Measurements from ENCODE around the gene PEX5L. TPM values are rescaled to one million over a fixed set of nuclear protein-coding genes. Genes with fewer than 3 reads are reported as not detected.

The PEX5L gene
- total and polyA plus RNA-seq, 4 experiments from 2014 or later = 0.06 TPM; not detected in 3

DNA sequence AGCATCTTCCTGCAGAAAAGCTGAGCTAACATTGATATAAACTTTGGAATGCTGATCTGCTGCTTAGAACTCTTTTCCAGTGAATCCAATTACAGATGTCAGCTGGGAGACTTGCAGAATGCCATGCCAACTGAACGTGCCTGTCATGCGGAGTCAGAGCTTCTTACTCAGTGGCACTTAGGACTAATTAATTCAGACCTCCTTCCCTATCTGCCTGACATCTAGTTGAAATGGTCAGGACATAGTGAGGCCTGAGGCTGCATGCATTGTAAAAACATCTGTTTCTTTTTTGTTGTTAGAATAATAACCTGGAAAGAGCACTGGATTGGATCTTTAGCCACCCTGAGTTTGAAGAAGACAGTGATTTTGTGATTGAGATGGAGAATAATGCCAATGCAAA is 271.3 kb downstream of the PEX5L start:
- H3K4me3 Mint-ChIP-seq = no peak overlapping the region
- no peak overlapping the region for H3K27ac Mint-ChIP-seq
- CTCF ChIA-PET (ENCODE audit: partially characterized antibody) = no interaction called here
- peaks cover 60 to 63% of the 10 kb centered on the region in 2 donors for H3K36me3 Mint-ChIP-seq
- DNase-seq = no peak
- intact Hi-C loops (cut with micrococcal nuclease) = no loop called here
- H3K4me1 Mint-ChIP-seq = no peaks in the 10 kb centered on the region
- H3K4me1 ChIP-seq (ENCODE audit: insufficient read depth, low read length) = no peaks in the 10 kb centered on the region
- H3K9me3 ChIP-seq (ENCODE audit: control insufficient read depth in 1 of 2, low read length in 2 of 2) = no peaks in the 10 kb centered on the region
- POLR2A ChIA-PET (ENCODE audit: partially characterized antibody) = no interaction called here
- no peaks in the 10 kb centered on the region for H3K27me3 ChIP-seq (ENCODE audit: insufficient read depth, low read length)
- no peak overlapping the region for H3K27ac ChIP-seq (ENCODE audit: low read depth, low read length)
- no peaks in the 10 kb centered on the region for H3K9me3 Mint-ChIP-seq
- no peaks in the 10 kb centered on the region for H3K27me3 Mint-ChIP-seq
- peaks cover 5% of the 10 kb centered on the region for H3K36me3 ChIP-seq (ENCODE audit: insufficient read depth, low read length)
- H3K4me3 ChIP-seq (ENCODE audit: low read length in 2 of 2) = no peak overlapping the region

DNA sequence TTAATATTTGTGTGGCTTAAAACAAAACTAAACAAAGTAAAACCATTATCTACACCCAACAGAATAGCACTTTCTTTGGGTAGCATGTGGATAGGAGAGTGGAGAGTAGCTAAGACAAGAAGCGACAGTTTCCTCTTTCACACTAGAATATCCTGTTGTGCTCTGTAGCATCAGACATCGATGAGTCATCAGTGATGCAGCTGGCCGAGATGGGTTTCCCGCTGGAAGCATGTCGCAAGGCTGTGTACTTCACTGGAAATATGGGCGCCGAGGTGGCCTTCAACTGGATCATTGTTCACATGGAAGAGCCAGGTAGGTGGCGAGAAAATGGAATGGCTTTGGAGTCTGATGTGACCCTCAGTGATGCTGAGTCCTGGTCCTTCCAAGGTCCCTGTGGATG is 275.8 kb downstream of the PEX5L start:
- Histone ChIP-seq H3K9me3 (ENCODE audit: control insufficient read depth in 1 of 2, low read length in 2 of 2) (no peaks in the 10 kb centered on the region), H3K27me3 (ENCODE audit: insufficient read depth, low read length) (no peaks in the 10 kb centered on the region), H3K36me3 (ENCODE audit: insufficient read depth, low read length) (no peaks in the 10 kb centered on the region), H3K27ac (ENCODE audit: low read depth, low read length) (no peak overlapping the region), H3K4me3 (ENCODE audit: low read length in 2 of 2) (no peak overlapping the region), H3K4me1 (ENCODE audit: insufficient read depth, low read length) (no peaks in the 10 kb centered on the region)
- H3K36me3 Mint-ChIP-seq = peaks cover 64 to 71% of the 10 kb centered on the region in 2 donors
- H3K4me1 Mint-ChIP-seq = no peaks in the 10 kb centered on the region
- DNase-seq = no peak
- H3K27me3 Mint-ChIP-seq = no peaks in the 10 kb centered on the region
- POLR2A ChIA-PET (ENCODE audit: partially characterized antibody) = no interaction called here
- CTCF ChIA-PET (ENCODE audit: partially characterized antibody) = no interaction called here
- no peaks in the 10 kb centered on the region for H3K9me3 Mint-ChIP-seq
- no peak overlapping the region for H3K27ac Mint-ChIP-seq
- intact Hi-C loops (cut with micrococcal nuclease) = no loop called here
- H3K4me3 Mint-ChIP-seq = no peak overlapping the region

DNA sequence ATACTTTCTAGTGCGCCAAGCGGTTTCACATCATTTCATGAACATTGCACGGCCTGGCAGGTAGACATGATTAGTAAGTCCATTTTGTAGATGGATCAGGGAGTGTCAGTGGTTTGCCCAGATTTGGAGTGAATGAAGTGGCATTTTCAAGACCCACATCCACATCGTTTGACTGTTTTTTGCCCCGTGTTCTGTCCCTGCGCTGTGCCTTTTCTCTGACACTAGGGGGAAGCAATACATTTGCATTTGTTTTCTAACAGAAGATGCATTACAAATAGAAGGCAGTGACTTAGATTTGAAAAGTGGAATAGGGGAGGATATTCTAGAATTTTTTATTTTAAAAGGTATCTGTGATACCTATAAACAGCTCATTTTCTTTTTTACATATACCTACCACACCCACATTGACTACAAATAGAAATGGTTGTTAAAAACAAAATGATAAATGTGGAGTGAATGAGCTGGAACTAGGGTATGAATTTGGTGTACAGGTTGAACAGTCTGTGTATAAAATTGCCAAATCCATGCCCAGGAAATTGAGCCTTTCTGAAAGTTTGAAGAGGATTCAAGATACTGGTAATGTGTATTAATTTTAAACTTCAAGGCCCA is 285.9 kb downstream of the PEX5L start:
- Histone ChIP-seq H3K9me3 (ENCODE audit: control insufficient read depth in 1 of 2, low read length in 2 of 2) (no peaks in the 10 kb centered on the region), H3K36me3 (ENCODE audit: insufficient read depth, low read length) (no peaks in the 10 kb centered on the region), H3K4me3 (ENCODE audit: low read length in 2 of 2) (no peak overlapping the region), H3K4me1 (ENCODE audit: insufficient read depth, low read length) (no peaks in the 10 kb centered on the region), H3K27ac (ENCODE audit: low read depth, low read length) (no peak overlapping the region), H3K27me3 (ENCODE audit: insufficient read depth, low read length) (no peaks in the 10 kb centered on the region)
- Mint-ChIP-seq H3K27me3 (no peaks in the 10 kb centered on the region), H3K4me3 (no peak overlapping the region), H3K27ac (no peak overlapping the region), H3K4me1 (no peaks in the 10 kb centered on the region), H3K9me3 (no peaks in the 10 kb centered on the region), H3K36me3 (peaks cover 17 to 29% of the 10 kb centered on the region in 2 donors)
- DNase-seq = no peak
- intact Hi-C loops (cut with micrococcal nuclease) = no loop called here
- ChIA-PET CTCF (ENCODE audit: partially characterized antibody) (interaction anchor here (0.6 to 1.4 kb wide), 2 partner anchors 13 to 546 kb away, joined by 3 to 4 read pairs; no protein-coding TSS in a partner anchor), POLR2A (ENCODE audit: partially characterized antibody) (no interaction called here)

DNA sequence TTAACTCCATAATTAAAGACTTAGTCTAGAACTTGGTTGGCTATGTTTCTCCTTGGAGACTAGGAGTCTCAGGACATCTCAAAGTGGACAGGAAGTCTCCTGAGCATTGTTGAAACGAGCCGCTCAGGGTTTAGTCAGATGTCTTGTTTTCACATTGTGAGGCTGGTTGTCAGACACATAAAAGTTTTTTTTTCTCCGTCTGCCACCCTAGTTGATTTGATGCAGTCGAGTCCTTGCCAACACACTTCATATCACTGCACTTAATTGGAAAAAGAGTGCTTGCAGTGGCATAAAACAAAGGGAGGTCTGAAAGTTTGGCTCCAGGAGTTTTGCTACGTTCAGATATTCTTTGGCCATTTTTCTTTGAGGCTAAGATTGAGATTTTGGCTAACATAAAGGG is 291.0 kb downstream of the PEX5L start:
- no peak overlapping the region for H3K27ac ChIP-seq (ENCODE audit: low read depth, low read length)
- no peak overlapping the region for H3K4me3 ChIP-seq (ENCODE audit: low read length in 2 of 2)
- H3K4me1 ChIP-seq (ENCODE audit: insufficient read depth, low read length) = no peaks in the 10 kb centered on the region
- Mint-ChIP-seq H3K27ac (no peak overlapping the region), H3K36me3 (peaks cover 33 to 44% of the 10 kb centered on the region in 2 donors), H3K9me3 (no peaks in the 10 kb centered on the region), H3K27me3 (no peaks in the 10 kb centered on the region), H3K4me1 (no peaks in the 10 kb centered on the region), H3K4me3 (no peak overlapping the region)
- ChIA-PET CTCF (ENCODE audit: partially characterized antibody) (no interaction called here), POLR2A (ENCODE audit: partially characterized antibody) (no interaction called here)
- H3K9me3 ChIP-seq (ENCODE audit: control insufficient read depth in 1 of 2, low read length in 2 of 2) = no peaks in the 10 kb centered on the region
- H3K36me3 ChIP-seq (ENCODE audit: insufficient read depth, low read length) = no peaks in the 10 kb centered on the region
- no peak for DNase-seq
- no peaks in the 10 kb centered on the region for H3K27me3 ChIP-seq (ENCODE audit: insufficient read depth, low read length)
- intact Hi-C loops (cut with micrococcal nuclease) = no loop called here

DNA sequence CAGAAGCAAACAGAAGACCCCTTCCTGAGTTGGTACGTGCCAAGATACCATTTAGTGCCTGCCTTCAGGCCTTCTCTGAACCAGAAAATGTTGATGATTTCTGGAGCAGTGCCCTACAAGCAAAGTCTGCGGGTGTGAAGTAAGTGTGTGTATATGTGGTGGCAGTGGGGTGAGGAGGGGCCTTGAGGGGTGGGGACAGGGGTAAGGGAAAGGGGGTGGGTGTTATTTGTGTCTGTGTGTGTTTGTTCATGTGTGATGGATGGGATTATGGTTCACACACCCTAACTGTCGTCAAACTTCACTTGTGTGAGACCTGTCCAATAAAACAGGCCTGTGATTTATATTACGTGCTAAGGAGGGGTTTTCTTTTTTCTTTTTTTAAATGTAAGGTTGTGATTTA is 291.7 kb downstream of the PEX5L start:
- Mint-ChIP-seq H3K27me3 (no peaks in the 10 kb centered on the region), H3K4me1 (no peaks in the 10 kb centered on the region), H3K36me3 (peaks cover 33 to 48% of the 10 kb centered on the region in 2 donors), H3K27ac (no peak overlapping the region), H3K9me3 (no peaks in the 10 kb centered on the region), H3K4me3 (no peak overlapping the region)
- POLR2A ChIA-PET (ENCODE audit: partially characterized antibody) = no interaction called here
- intact Hi-C loops (cut with micrococcal nuclease) = no loop called here
- CTCF ChIA-PET (ENCODE audit: partially characterized antibody) = no interaction called here
- H3K36me3 ChIP-seq (ENCODE audit: insufficient read depth, low read length) = no peaks in the 10 kb centered on the region
- no peaks in the 10 kb centered on the region for H3K4me1 ChIP-seq (ENCODE audit: insufficient read depth, low read length)
- H3K9me3 ChIP-seq (ENCODE audit: control insufficient read depth in 1 of 2, low read length in 2 of 2) = no peaks in the 10 kb centered on the region
- H3K27ac ChIP-seq (ENCODE audit: low read depth, low read length) = no peak overlapping the region
- no peak for DNase-seq
- no peak overlapping the region for H3K4me3 ChIP-seq (ENCODE audit: low read length in 2 of 2)
- H3K27me3 ChIP-seq (ENCODE audit: insufficient read depth, low read length) = no peaks in the 10 kb centered on the region
